Measurements from ENCODE around the gene WDR27.

WDR27 gene

GRCh38 chr6:169724494-169725124 lies 22.8 kb upstream of the WDR27 start, which contains the start of gene PHF10:
PHF10 (minus strand) TSS chr6:169724500; CDS start chr6:169723931, 569 bp downstream.
- H3K27me3 ChIP-seq (ENCODE audit: control insufficient read depth, insufficient read depth, low read length) = peaks cover 11% of the 10 kb centered on the region
- peaks cover 14% of the 10 kb centered on the region for H3K4me1 ChIP-seq (ENCODE audit: control insufficient read depth, low read depth, low read length)
- peak within 1 kb of the TSS; percentile 96 for H3K9ac ChIP-seq (ENCODE audit: low read length)
- peak within 1 kb of the TSS; percentile 75 for H3K27ac ChIP-seq (ENCODE audit: low read length)
- H3K9me3 ChIP-seq (ENCODE audit: control insufficient read depth, low read depth, low read length) = no peaks in the 10 kb centered on the region
- H3K4me3 ChIP-seq (ENCODE audit: low read length) = peak within 1 kb of the TSS; percentile 93
- no peaks in the 10 kb centered on the region for H3K36me3 ChIP-seq (ENCODE audit: control insufficient read depth, low read depth, low read length)

GRCh38 chr6:169723991-169724493 lies 22.2 kb upstream of the WDR27 start:
- Histone ChIP-seq H3K36me3 (ENCODE audit: control insufficient read depth, low read depth, low read length) (no peaks in the 10 kb centered on the region), H3K9ac (ENCODE audit: low read length) (no peak overlapping the region), H3K4me1 (ENCODE audit: control insufficient read depth, low read depth, low read length) (peaks cover 14% of the 10 kb centered on the region), H3K27ac (ENCODE audit: low read length) (no peak overlapping the region), H3K9me3 (ENCODE audit: control insufficient read depth, low read depth, low read length) (no peaks in the 10 kb centered on the region), H3K4me3 (ENCODE audit: low read length) (no peak overlapping the region), H3K27me3 (ENCODE audit: control insufficient read depth, insufficient read depth, low read length) (peaks cover 11% of the 10 kb centered on the region)

- Histone ChIP-seq H3K4me3 (ENCODE audit: low read length) (peak overlapping the region; percentile 93), H3K9me3 (ENCODE audit: control insufficient read depth, low read depth, low read length) (no peaks in the 10 kb centered on the region), H3K9ac (ENCODE audit: low read length) (peak overlapping the region; percentile 62), H3K4me1 (ENCODE audit: control insufficient read depth, low read depth, low read length) (peaks cover 14% of the 10 kb centered on the region), H3K36me3 (ENCODE audit: control insufficient read depth, low read depth, low read length) (no peaks in the 10 kb centered on the region), H3K27ac (ENCODE audit: low read length) (no peak overlapping the region), H3K27me3 (ENCODE audit: control insufficient read depth, insufficient read depth, low read length) (peaks cover 11% of the 10 kb centered on the region)
These were observed 21.5 kb upstream of the WDR27 start for GRCh38 chr6:169723200-169723909.

GRCh38 chr6:169722362-169723199 lies 20.8 kb upstream of the WDR27 start:
- Histone ChIP-seq H3K4me3 (ENCODE audit: low read length) (peak overlapping the region; percentile 93), H3K9me3 (ENCODE audit: control insufficient read depth, low read depth, low read length) (no peaks in the 10 kb centered on the region), H3K27ac (ENCODE audit: low read length) (no peak overlapping the region), H3K27me3 (ENCODE audit: control insufficient read depth, insufficient read depth, low read length) (peaks cover 11% of the 10 kb centered on the region), H3K4me1 (ENCODE audit: control insufficient read depth, low read depth, low read length) (peaks cover 14% of the 10 kb centered on the region), H3K36me3 (ENCODE audit: control insufficient read depth, low read depth, low read length) (no peaks in the 10 kb centered on the region), H3K9ac (ENCODE audit: low read length) (peak overlapping the region; percentile 62)

GRCh38 chr6:169720207-169720855 lies 18.5 kb upstream of the WDR27 start:
- H3K27me3 ChIP-seq (ENCODE audit: control insufficient read depth, insufficient read depth, low read length) = peaks cover 11% of the 10 kb centered on the region
- no peak overlapping the region for H3K9ac ChIP-seq (ENCODE audit: low read length)
- peaks cover 8% of the 10 kb centered on the region for H3K4me1 ChIP-seq (ENCODE audit: control insufficient read depth, low read depth, low read length)
- H3K4me3 ChIP-seq (ENCODE audit: low read length) = no peak overlapping the region
- H3K9me3 ChIP-seq (ENCODE audit: control insufficient read depth, low read depth, low read length) = no peaks in the 10 kb centered on the region
- H3K36me3 ChIP-seq (ENCODE audit: control insufficient read depth, low read depth, low read length) = peaks cover 21% of the 10 kb centered on the region
- H3K27ac ChIP-seq (ENCODE audit: low read length) = no peak overlapping the region

DNA sequence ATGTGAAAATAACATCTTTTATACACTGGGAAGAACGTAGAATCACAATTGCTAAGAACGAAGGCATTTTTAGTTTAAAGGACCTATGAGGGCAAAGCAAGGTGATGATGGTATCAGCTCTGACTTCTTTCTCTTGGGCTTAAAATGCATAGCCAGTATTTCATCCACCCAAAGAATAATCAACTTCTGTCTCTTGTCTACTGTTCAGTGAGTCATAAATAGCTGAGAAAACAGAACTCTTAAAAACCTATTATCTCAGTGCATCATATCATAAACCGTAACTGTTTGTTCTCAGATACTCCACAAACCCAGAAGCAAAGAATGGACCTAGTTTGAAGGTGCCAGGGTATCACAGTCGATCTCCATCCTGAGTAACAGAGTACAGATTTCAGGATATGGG lies 17.3 kb upstream of the WDR27 start:
- peaks cover 8% of the 10 kb centered on the region for H3K4me1 ChIP-seq (ENCODE audit: control insufficient read depth, low read depth, low read length)
- H3K9me3 ChIP-seq (ENCODE audit: control insufficient read depth, low read depth, low read length) = no peaks in the 10 kb centered on the region
- no peak overlapping the region for H3K27ac ChIP-seq (ENCODE audit: low read length)
- no peak overlapping the region for H3K9ac ChIP-seq (ENCODE audit: low read length)
- H3K36me3 ChIP-seq (ENCODE audit: control insufficient read depth, low read depth, low read length) = peaks cover 34% of the 10 kb centered on the region
- peaks cover 11% of the 10 kb centered on the region for H3K27me3 ChIP-seq (ENCODE audit: control insufficient read depth, insufficient read depth, low read length)
- no peak overlapping the region for H3K4me3 ChIP-seq (ENCODE audit: low read length)

- H3K9me3 ChIP-seq (ENCODE audit: control insufficient read depth, low read depth, low read length) = no peaks in the 10 kb centered on the region
- H3K36me3 ChIP-seq (ENCODE audit: control insufficient read depth, low read depth, low read length) = peaks cover 65% of the 10 kb centered on the region
- no peak overlapping the region for H3K4me3 ChIP-seq (ENCODE audit: low read length)
- no peaks in the 10 kb centered on the region for H3K4me1 ChIP-seq (ENCODE audit: control insufficient read depth, low read depth, low read length)
- H3K9ac ChIP-seq (ENCODE audit: low read length) = no peak overlapping the region
- H3K27ac ChIP-seq (ENCODE audit: low read length) = no peak overlapping the region
- no peaks in the 10 kb centered on the region for H3K27me3 ChIP-seq (ENCODE audit: control insufficient read depth, insufficient read depth, low read length)
These were observed 12.8 kb upstream of the WDR27 start for GRCh38 chr6:169714595-169714994.

- H3K4me3 ChIP-seq (ENCODE audit: low read length) = no peak overlapping the region
- no peak overlapping the region for H3K9ac ChIP-seq (ENCODE audit: low read length)
- H3K4me1 ChIP-seq (ENCODE audit: control insufficient read depth, low read depth, low read length) = no peaks in the 10 kb centered on the region
- no peak overlapping the region for H3K27ac ChIP-seq (ENCODE audit: low read length)
- no peaks in the 10 kb centered on the region for H3K27me3 ChIP-seq (ENCODE audit: control insufficient read depth, insufficient read depth, low read length)
- H3K9me3 ChIP-seq (ENCODE audit: control insufficient read depth, low read depth, low read length) = no peaks in the 10 kb centered on the region
- peaks cover 69% of the 10 kb centered on the region for H3K36me3 ChIP-seq (ENCODE audit: control insufficient read depth, low read depth, low read length)
These were observed 12.3 kb upstream of the WDR27 start for GRCh38 chr6:169714178-169714577.

GRCh38 chr6:169710009-169710408 lies 8.2 kb upstream of the WDR27 start:
- H3K27me3 ChIP-seq (ENCODE audit: control insufficient read depth, insufficient read depth, low read length) = no peaks in the 10 kb centered on the region
- H3K36me3 ChIP-seq (ENCODE audit: control insufficient read depth, low read depth, low read length) = peaks cover 66% of the 10 kb centered on the region
- no peak overlapping the region for H3K4me3 ChIP-seq (ENCODE audit: low read length)
- H3K4me1 ChIP-seq (ENCODE audit: control insufficient read depth, low read depth, low read length) = no peaks in the 10 kb centered on the region
- H3K9ac ChIP-seq (ENCODE audit: low read length) = no peak overlapping the region
- H3K9me3 ChIP-seq (ENCODE audit: control insufficient read depth, low read depth, low read length) = no peaks in the 10 kb centered on the region
- no peak overlapping the region for H3K27ac ChIP-seq (ENCODE audit: low read length)

DNA sequence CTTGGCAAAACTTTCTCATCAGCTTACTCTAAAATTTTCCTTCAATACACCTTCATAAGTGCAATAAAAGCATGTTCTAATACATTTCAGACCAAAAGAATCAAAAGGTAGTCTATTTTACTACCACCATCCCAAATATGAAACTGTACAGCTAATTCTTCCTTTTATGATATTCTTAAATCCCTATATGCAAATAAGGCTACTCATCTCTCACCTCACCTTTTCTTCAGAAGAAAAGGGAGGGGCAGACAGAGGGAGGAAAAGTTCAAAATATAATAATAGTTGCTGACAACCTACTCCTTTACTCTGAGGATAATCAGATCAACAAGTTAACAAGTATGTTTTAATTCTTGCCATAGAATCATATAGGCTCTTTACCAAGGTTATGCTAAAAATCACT lies 7.5 kb upstream of the WDR27 start:
- no peaks in the 10 kb centered on the region for H3K9me3 ChIP-seq (ENCODE audit: control insufficient read depth, low read depth, low read length)
- no peaks in the 10 kb centered on the region for H3K4me1 ChIP-seq (ENCODE audit: control insufficient read depth, low read depth, low read length)
- no peaks in the 10 kb centered on the region for H3K27me3 ChIP-seq (ENCODE audit: control insufficient read depth, insufficient read depth, low read length)
- H3K36me3 ChIP-seq (ENCODE audit: control insufficient read depth, low read depth, low read length) = peaks cover 62% of the 10 kb centered on the region
- no peak overlapping the region for H3K9ac ChIP-seq (ENCODE audit: low read length)
- H3K4me3 ChIP-seq (ENCODE audit: low read length) = no peak overlapping the region
- no peak overlapping the region for H3K27ac ChIP-seq (ENCODE audit: low read length)

DNA sequence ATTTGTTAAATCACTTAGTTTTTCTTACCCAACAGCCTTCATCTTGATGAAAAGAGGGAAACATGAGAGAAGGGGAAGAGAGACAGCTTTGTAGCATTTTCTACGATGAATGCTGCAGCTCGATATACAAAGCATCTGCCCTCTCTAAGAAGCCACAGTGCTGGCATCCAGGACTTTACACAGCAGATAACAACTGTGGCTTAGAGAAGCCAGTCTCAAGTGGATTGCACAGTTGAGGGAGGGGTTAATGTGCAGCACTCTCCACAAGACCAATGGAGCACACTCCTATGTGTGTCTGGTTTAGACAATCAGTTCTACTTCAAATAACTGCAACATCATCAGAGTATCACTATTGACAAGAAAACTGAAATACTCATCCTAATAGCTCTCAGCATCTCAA lies 5.9 kb upstream of the WDR27 start:
- Histone ChIP-seq H3K4me3 (ENCODE audit: low read length) (no peak overlapping the region), H3K4me1 (ENCODE audit: control insufficient read depth, low read depth, low read length) (peaks cover 13% of the 10 kb centered on the region), H3K36me3 (ENCODE audit: control insufficient read depth, low read depth, low read length) (peaks cover 53% of the 10 kb centered on the region), H3K9me3 (ENCODE audit: control insufficient read depth, low read depth, low read length) (no peaks in the 10 kb centered on the region), H3K27ac (ENCODE audit: low read length) (no peak overlapping the region), H3K27me3 (ENCODE audit: control insufficient read depth, insufficient read depth, low read length) (no peaks in the 10 kb centered on the region), H3K9ac (ENCODE audit: low read length) (no peak overlapping the region)
